Type B pancreatic cell (in vitro differentiated cells): Measurements from ENCODE around the gene RTKN2. TPM values are rescaled to one million over a fixed set of nuclear protein-coding genes. Genes with fewer than 3 reads are reported as not detected.

Source experiments
- DNase-seq: peaks from one replicate; pipeline ENCODE4 v3.0.0; 2021; ENCODE audit warnings: mixed read lengths; ENCODE audit not compliant: unreplicated experiment; ENCODE audit errors: extremely low spot score
- H3K27ac Mint-ChIP-seq: 2 replicates; pipeline ENCODE4 v1.8.0; 2021; ENCODE audit warnings: mild to moderate bottlenecking, mixed read lengths
- H3K27me3 Mint-ChIP-seq: 2 replicates; pipeline ENCODE4 v1.8.0; 2021; ENCODE audit warnings: mixed read lengths
- H3K36me3 Mint-ChIP-seq: 2 replicates; pipeline ENCODE4 v1.8.0; 2021; ENCODE audit warnings: mixed read lengths
- H3K4me1 Mint-ChIP-seq: one replicate; pipeline ENCODE4 v1.8.0; 2021; ENCODE audit warnings: mixed read lengths; ENCODE audit not compliant: unreplicated experiment
- H3K4me3 Mint-ChIP-seq: 2 replicates; pipeline ENCODE4 v1.8.0; 2021; ENCODE audit warnings: mild to moderate bottlenecking, mixed read lengths
- H3K9me3 Mint-ChIP-seq: 2 replicates; pipeline ENCODE4 v1.8.0; 2021; ENCODE audit warnings: mixed read lengths
- CTCF ChIP-seq: fragments of 200-600 bp; sonication (generic); conservative IDR thresholded peaks from 2 replicates; pipeline ENCODE4 v1.5.0; 2021; ENCODE audit warnings: antibody characterized with exemption, mild to moderate bottlenecking
- total RNA-seq: library from RNA; stranded (reverse); gene quantifications from 2 replicates; pipeline ENCODE4 v1.2.1, GENCODE V29; 2021; ENCODE audit warnings: low replicate concordance

The RTKN2 gene
- total RNA-seq, 1 donor from 2014 or later = 10.0 TPM

GRCh38 chr10:62182171-62182570 lies 86.5 kb downstream of the RTKN2 start:
- no peak for TF ChIP-seq CTCF
- H3K27ac Mint-ChIP-seq = no peak overlapping the region
- H3K4me1 Mint-ChIP-seq = peaks cover 10% of the 10 kb centered on the region
- H3K9me3 Mint-ChIP-seq = peaks cover 6% of the 10 kb centered on the region
- peaks cover 4% of the 10 kb centered on the region for H3K36me3 Mint-ChIP-seq
- no peak overlapping the region for H3K4me3 Mint-ChIP-seq
- no peak for DNase-seq
- no peaks in the 10 kb centered on the region for H3K27me3 Mint-ChIP-seq

GRCh38 chr10:62180677-62181076 lies 88.0 kb downstream of the RTKN2 start:
- no peak for DNase-seq
- no peak overlapping the region for H3K27ac Mint-ChIP-seq
- H3K9me3 Mint-ChIP-seq = peaks cover 6% of the 10 kb centered on the region
- H3K36me3 Mint-ChIP-seq = peaks cover 4% of the 10 kb centered on the region
- no peaks in the 10 kb centered on the region for H3K4me1 Mint-ChIP-seq
- no peaks in the 10 kb centered on the region for H3K27me3 Mint-ChIP-seq
- no peak for TF ChIP-seq CTCF
- no peak overlapping the region for H3K4me3 Mint-ChIP-seq

GRCh38 chr10:62178568-62178967 lies 90.1 kb downstream of the RTKN2 start:
- no peaks in the 10 kb centered on the region for H3K27me3 Mint-ChIP-seq
- no peak overlapping the region for H3K27ac Mint-ChIP-seq
- H3K4me3 Mint-ChIP-seq = no peak overlapping the region
- H3K4me1 Mint-ChIP-seq = no peaks in the 10 kb centered on the region
- TF ChIP-seq CTCF = no peak
- DNase-seq = no peak
- H3K9me3 Mint-ChIP-seq = peaks cover 6% of the 10 kb centered on the region
- peaks cover 4% of the 10 kb centered on the region for H3K36me3 Mint-ChIP-seq

- H3K9me3 Mint-ChIP-seq = peaks cover 16% of the 10 kb centered on the region
- TF ChIP-seq CTCF = no peak
- peaks cover 7% of the 10 kb centered on the region for H3K36me3 Mint-ChIP-seq
- H3K27ac Mint-ChIP-seq = no peak overlapping the region
- no peaks in the 10 kb centered on the region for H3K4me1 Mint-ChIP-seq
- no peak overlapping the region for H3K4me3 Mint-ChIP-seq
- DNase-seq = no peak
- no peaks in the 10 kb centered on the region for H3K27me3 Mint-ChIP-seq
Observed at GRCh38 chr10:62177111-62177510, 91.5 kb downstream of the RTKN2 start.

GRCh38 chr10:62175251-62175650 lies 93.4 kb downstream of the RTKN2 start:
- H3K4me3 Mint-ChIP-seq = no peak overlapping the region
- no peaks in the 10 kb centered on the region for H3K4me1 Mint-ChIP-seq
- H3K27ac Mint-ChIP-seq = no peak overlapping the region
- no peak for TF ChIP-seq CTCF
- H3K36me3 Mint-ChIP-seq = peaks cover 7% of the 10 kb centered on the region
- no peak for DNase-seq
- H3K9me3 Mint-ChIP-seq = peaks cover 16% of the 10 kb centered on the region
- no peaks in the 10 kb centered on the region for H3K27me3 Mint-ChIP-seq

GRCh38 chr10:62172465-62172864 lies 96.2 kb downstream of the RTKN2 start:
- no peak for DNase-seq
- Mint-ChIP-seq H3K4me3 (no peak overlapping the region), H3K4me1 (no peaks in the 10 kb centered on the region), H3K9me3 (peaks cover 11% of the 10 kb centered on the region), H3K27me3 (no peaks in the 10 kb centered on the region), H3K27ac (no peak overlapping the region), H3K36me3 (peaks cover 3% of the 10 kb centered on the region)
- no peak for TF ChIP-seq CTCF
